C4-2B (cell line): ENCODE measurements around the gene LRG1.

Source experiments
- ZFX ChIP-seq: fragments of 450-650 bp; IDR thresholded peaks from 2 replicates; pipeline ENCODE4 v1.6.1; 2017
- TF ChIP-seq, protein P1 (sequence below): fragments of 450-650 bp; conservative IDR thresholded peaks from 2 replicates; pipeline ENCODE4 v1.5.1; 2017; ENCODE audit warnings: mild to moderate bottlenecking

DNA sequence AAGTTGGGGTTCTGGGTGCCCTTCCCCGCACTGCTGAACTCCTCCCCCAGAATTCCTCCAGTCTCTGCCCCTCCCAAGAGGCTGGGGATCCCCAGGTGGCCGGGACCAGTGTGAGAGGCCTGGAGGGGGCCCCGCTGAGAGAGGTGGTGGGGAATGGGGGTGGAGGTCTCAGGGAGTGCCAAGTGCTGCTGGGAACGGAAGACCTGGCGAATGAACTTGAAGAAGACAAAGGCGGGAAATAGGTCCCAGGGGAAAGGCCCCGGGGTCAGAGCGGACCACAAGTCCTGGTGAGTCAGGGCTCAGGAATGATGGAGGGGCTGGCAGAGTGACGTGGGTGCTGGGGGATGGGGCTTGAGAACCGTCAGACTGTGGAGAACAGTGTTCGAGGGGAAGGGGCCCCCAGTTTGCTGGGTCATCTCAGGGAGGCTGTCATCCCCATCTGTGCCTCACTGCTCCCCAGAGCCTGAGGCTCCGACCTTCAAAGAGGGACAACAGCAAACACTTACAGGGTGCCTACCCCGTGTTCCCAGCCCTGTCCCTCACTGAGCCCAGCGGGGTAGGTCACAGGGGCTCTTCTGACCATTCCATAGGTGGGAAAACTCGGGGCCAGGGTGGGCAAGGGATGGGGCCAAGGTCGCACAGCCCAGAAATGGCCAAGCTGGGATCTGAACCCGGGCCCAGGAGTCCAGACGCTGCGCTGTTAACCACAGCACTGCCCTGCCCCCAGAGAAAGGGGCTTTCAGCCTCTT is 35.6 kb upstream of the LRG1 start:
- TF ChIP-seq, protein P1, sequence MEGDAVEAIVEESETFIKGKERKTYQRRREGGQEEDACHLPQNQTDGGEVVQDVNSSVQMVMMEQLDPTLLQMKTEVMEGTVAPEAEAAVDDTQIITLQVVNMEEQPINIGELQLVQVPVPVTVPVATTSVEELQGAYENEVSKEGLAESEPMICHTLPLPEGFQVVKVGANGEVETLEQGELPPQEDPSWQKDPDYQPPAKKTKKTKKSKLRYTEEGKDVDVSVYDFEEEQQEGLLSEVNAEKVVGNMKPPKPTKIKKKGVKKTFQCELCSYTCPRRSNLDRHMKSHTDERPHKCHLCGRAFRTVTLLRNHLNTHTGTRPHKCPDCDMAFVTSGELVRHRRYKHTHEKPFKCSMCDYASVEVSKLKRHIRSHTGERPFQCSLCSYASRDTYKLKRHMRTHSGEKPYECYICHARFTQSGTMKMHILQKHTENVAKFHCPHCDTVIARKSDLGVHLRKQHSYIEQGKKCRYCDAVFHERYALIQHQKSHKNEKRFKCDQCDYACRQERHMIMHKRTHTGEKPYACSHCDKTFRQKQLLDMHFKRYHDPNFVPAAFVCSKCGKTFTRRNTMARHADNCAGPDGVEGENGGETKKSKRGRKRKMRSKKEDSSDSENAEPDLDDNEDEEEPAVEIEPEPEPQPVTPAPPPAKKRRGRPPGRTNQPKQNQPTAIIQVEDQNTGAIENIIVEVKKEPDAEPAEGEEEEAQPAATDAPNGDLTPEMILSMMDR, result no peak
- TF ChIP-seq ZFX, result no peak
